Measurements from ENCODE around the gene CCDC8.

- TF ChIP-seq CTCF (IDR thresholded peaks at IDR 0.05) (no peak), POLR2A (IDR thresholded peaks at IDR 0.05) (no peak)
These were observed 46.6 kb downstream of the CCDC8 start for GRCh38 chr19:46366620-46367292.

All from tibial nerve (tissue), 3 donors.